ENCODE measurements around the gene SART1. TPM values are rescaled to one million over a fixed set of nuclear protein-coding genes. Genes with fewer than 3 reads are reported as not detected.

Gene SART1
- total RNA-seq, 4 donors from 2014 or later: 27.6 to 35.0 (median 33.1) TPM

DNA sequence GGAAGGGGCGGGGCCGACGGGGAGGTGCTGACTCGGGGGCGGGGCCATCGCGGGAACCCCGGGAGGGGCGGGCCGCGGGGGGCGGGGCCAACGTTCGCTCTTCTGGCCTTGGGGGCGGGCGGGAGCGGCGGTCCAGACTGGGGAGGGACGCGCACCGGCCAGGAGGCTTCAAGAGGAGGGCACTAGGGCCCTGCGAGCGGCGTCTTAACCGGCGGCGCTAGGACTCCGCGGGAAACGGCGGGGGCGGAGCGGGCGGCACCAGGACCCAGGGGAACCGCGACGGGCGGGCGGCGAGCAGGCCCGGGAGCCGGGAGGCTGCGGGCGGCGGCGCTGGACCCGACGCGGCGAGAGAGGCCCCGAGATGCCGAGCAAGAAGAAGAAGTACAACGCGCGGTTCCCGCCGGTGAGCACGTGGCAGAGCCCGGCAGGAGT, 42.4 kb upstream of the SART1 start, which contains the start of gene DRAP1:
Gene DRAP1, plus strand, starts transcription at position 286 of the 432 bp plus-strand sequence. Its CDS starts 76 bp downstream, at position 362.
- H3K9me3 ChIP-seq: no peaks in the 10 kb centered on the region
- 2% methylated on average over 25 of the region's 59 CpGs; no CpG with 5 or more reads in 1 of the 2 donors for WGBS, 2 donors
- TF ChIP-seq, protein P1, sequence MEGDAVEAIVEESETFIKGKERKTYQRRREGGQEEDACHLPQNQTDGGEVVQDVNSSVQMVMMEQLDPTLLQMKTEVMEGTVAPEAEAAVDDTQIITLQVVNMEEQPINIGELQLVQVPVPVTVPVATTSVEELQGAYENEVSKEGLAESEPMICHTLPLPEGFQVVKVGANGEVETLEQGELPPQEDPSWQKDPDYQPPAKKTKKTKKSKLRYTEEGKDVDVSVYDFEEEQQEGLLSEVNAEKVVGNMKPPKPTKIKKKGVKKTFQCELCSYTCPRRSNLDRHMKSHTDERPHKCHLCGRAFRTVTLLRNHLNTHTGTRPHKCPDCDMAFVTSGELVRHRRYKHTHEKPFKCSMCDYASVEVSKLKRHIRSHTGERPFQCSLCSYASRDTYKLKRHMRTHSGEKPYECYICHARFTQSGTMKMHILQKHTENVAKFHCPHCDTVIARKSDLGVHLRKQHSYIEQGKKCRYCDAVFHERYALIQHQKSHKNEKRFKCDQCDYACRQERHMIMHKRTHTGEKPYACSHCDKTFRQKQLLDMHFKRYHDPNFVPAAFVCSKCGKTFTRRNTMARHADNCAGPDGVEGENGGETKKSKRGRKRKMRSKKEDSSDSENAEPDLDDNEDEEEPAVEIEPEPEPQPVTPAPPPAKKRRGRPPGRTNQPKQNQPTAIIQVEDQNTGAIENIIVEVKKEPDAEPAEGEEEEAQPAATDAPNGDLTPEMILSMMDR (IDR thresholded peaks at IDR 0.05): peak in 3 of 6 experiments; percentile 3 to 38 (median 34)
- TF ChIP-seq POLR2A (IDR thresholded peaks at IDR 0.05): peak in 3 of 4 donors; percentile 55 to 84 (median 81)
- H3K27ac ChIP-seq: peak within 1 kb of the TSS; percentile 94 to 99 (median 98)
- peaks cover 50 to 79% (median 50%) of the 10 kb centered on the region in 3 donors for H3K4me1 ChIP-seq
- H3K27me3 ChIP-seq: no peaks in the 10 kb centered on the region
- H3K4me3 ChIP-seq: peak within 1 kb of the TSS; percentile 89 to 98 (median 94)
- intact Hi-C loops (cut with DNase I): no loop called here
- peak; percentile 93 for DNase-seq
- peaks cover 0 to 43% (median 0%) of the 10 kb centered on the region in 3 donors for H3K36me3 ChIP-seq

DNA sequence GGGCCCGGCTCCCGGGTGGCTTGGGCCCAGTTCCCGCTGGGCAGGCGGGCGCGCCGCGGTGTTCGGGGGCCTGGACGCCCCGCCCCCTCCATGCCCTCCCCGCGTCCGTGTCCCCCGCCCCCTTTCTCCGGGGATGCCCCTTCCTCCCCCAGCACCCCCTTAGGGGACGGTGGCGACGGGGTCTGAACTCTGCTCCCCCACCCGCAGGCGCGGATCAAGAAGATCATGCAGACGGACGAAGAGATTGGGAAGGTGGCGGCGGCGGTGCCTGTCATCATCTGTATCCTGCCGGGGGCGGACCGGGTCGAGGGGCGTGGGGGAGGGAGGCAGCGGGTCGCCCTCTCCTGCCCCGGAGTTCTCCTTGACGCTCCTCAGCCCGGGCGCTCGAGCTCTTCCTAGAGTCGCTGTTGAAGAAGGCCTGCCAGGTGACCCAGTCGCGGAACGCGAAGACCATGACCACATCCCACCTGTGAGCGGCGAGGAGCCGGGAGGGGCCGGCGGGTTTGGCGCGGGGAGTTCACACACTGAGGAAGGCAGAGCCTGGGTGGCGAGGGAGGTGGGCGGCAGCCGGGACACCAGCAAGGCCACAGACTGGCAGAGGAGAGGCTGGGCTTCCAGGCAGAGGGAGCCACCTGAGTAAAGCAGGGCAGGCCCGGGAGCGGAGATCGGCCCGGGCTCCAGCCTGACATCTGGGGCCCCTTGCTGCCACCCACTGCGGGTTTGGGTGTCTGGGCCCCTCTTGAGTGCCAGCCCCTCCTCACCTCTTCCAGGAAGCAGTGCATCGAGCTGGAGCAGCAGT, 41.8 kb upstream of the SART1 start:
- peaks cover 49 to 73% (median 49%) of the 10 kb centered on the region in 3 donors for H3K4me1 ChIP-seq
- peaks cover 0 to 49% (median 0%) of the 10 kb centered on the region in 3 donors for H3K36me3 ChIP-seq
- H3K9me3 ChIP-seq: no peaks in the 10 kb centered on the region
- peak overlapping the region; percentile 91 to 99 (median 96) for H3K27ac ChIP-seq
- no peaks in the 10 kb centered on the region for H3K27me3 ChIP-seq
- intact Hi-C loops (cut with DNase I): no loop called here
- TF ChIP-seq POLR2A (IDR thresholded peaks at IDR 0.05): no peak
- TF ChIP-seq, protein P1 (IDR thresholded peaks at IDR 0.05): no peak
- DNase-seq: no peak
- peak overlapping the region; percentile 89 to 98 (median 94) for H3K4me3 ChIP-seq
- 1% methylated on average over 12 of the region's 60 CpGs; no CpG with 5 or more reads in 1 of the 2 donors for WGBS, 2 donors

DNA sequence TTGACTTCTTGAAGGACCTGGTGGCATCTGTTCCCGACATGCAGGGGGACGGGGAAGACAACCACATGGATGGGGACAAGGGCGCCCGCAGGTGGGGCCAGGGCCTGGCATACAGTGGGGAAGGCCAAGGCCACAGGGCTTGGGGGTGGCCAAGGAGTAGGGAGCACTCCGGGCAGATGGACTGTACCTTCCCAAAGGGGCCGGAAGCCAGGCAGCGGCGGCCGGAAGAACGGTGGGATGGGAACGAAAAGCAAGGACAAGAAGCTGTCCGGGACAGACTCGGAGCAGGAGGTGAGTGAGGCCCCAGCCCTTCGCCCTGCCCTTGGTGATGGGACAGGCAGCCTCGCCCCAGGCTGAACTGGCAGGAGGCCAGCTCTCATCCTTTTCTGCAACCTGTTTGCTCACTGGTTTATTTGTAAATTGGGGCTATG, 41.1 kb upstream of the SART1 start:
- Histone ChIP-seq H3K36me3 (peaks cover 0 to 51% (median 0%) of the 10 kb centered on the region in 3 donors), H3K4me3 (peak overlapping the region; percentile 89 to 98 (median 94)), H3K9me3 (no peaks in the 10 kb centered on the region), H3K4me1 (peaks cover 43 to 67% (median 43%) of the 10 kb centered on the region in 3 donors), H3K27me3 (no peaks in the 10 kb centered on the region), H3K27ac (peak overlapping the region; percentile 91 to 99 (median 96))
- TF ChIP-seq POLR2A (IDR thresholded peaks at IDR 0.05): no peak
- TF ChIP-seq, protein P1 (IDR thresholded peaks at IDR 0.05): no peak
- WGBS, 2 donors: 51 to 65% methylated on average over 13 of the region's 15 CpGs
- intact Hi-C loops (cut with DNase I): no loop called here
- DNase-seq: no peak

DNA sequence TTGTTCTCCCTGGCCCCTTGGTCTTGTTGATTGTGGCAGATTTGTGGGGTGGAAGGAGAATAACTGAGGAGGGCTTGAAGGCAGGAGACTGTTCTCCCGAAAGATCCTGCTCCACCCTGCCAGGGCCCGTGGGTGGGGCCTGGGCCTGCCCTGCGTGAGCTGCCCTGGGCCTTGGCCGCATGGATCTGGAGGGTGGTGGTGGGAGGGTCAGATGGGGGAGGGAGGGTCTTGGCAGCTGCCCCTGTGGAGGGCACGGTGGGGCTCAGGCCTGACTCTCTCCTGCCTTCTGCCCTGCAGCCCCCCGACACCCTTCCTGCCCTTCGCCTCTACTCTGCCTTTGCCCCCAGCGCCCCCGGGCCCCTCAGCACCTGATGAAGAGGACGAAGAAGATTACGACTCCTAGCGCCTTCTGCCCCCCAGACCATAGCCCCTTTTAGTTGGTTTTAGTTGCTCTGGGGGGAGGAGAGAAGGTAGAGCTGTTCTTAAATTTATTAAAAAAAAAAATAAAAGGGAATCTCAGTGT, 40.4 kb upstream of the SART1 start:
- WGBS, 2 donors: 40 to 92% methylated on average over 2 to 6 of the region's 12 CpGs
- Histone ChIP-seq H3K4me3 (peak overlapping the region in 2 of 4 donors; percentile 89 to 98), H3K9me3 (no peaks in the 10 kb centered on the region), H3K27ac (peak overlapping the region in 3 of 4 donors; percentile 13 to 99 (median 98)), H3K4me1 (peaks cover 36 to 60% (median 36%) of the 10 kb centered on the region in 3 donors), H3K36me3 (peaks cover 0 to 51% (median 0%) of the 10 kb centered on the region in 3 donors), H3K27me3 (no peaks in the 10 kb centered on the region)
- TF ChIP-seq POLR2A (IDR thresholded peaks at IDR 0.05): no peak
- TF ChIP-seq, protein P1 (IDR thresholded peaks at IDR 0.05): no peak
- no peak for DNase-seq
- intact Hi-C loops (cut with DNase I): no loop called here

All from esophagus squamous epithelium (tissue), 5 donors.